ENCODE results near the gene CBY1. TPM values are rescaled to one million over a fixed set of nuclear protein-coding genes. Genes with fewer than 3 reads are reported as not detected.

CBY1 gene
- total RNA-seq = 11.7 and 12.5 TPM in 2 replicates

GRCh38 chr22:38656256-38657044, at the start of gene CBY1, which contains the start of gene FAM227A:
Gene CBY1, plus strand, starts transcription at chr22:38656638. Its CDS starts 11,417 bp downstream, at chr22:38668055.
Gene FAM227A, minus strand, starts transcription at chr22:38656392. Its CDS starts 6,224 bp downstream, at chr22:38650168.

GRCh38 chr22:38681582-38682335, 25.3 kb downstream of the CBY1 start, which contains the start of gene TOMM22:
Gene TOMM22, plus strand, starts transcription at chr22:38681957. Its CDS starts 22 bp downstream, at chr22:38681979.

GRCh38 chr22:38700789-38701628, 44.6 kb downstream of the CBY1 start, which contains the start of gene JOSD1:
Gene JOSD1, minus strand, starts transcription at chr22:38700943. Its CDS starts 956 bp downstream, at chr22:38699987.

GRCh38 chr22:38705235-38706100, 49.0 kb downstream of the CBY1 start, which contains the start of gene GTPBP1:
Gene GTPBP1, plus strand, starts transcription at chr22:38705944. Its CDS starts 12 bp downstream, at chr22:38705956.

Other genes with a start within 250 kb of the CBY1 start
- not detected in 2 replicates for gene KCNJ4, start 201.4 kb upstream of the CBY1 start, total RNA-seq
- gene KDELR3, start 188.5 kb upstream of the CBY1 start, total RNA-seq = 88.6 and 89.1 TPM in 2 replicates
- gene DDX17, start 150.3 kb upstream of the CBY1 start, total RNA-seq = 367 and 398 TPM in 2 replicates
- 12.1 and 17.0 TPM in 2 replicates for gene DMC1, start 86.5 kb upstream of the CBY1 start, total RNA-seq
- 1.4 and 2.2 TPM in 2 replicates for gene FAM227A, start 246 bp upstream of the CBY1 start, total RNA-seq
- 73.5 and 78.0 TPM in 2 replicates for gene TOMM22, start 25.3 kb downstream of the CBY1 start, total RNA-seq
- 42.3 and 47.5 TPM in 2 replicates for gene JOSD1, start 44.3 kb downstream of the CBY1 start, total RNA-seq
- gene GTPBP1, start 49.3 kb downstream of the CBY1 start, total RNA-seq = 26.8 and 38.3 TPM in 2 replicates
- 63.9 and 71.7 TPM in 2 replicates for gene SUN2, start 99.4 kb downstream of the CBY1 start, total RNA-seq
- 10.6 and 11.4 TPM in 2 replicates for gene DNAL4, start 137.5 kb downstream of the CBY1 start, total RNA-seq
- gene NPTXR, start 187.4 kb downstream of the CBY1 start, total RNA-seq = 0.37 and 0.39 TPM in 2 replicates
- gene CBX6, start 215.6 kb downstream of the CBY1 start, total RNA-seq = 53.6 and 68.8 TPM in 2 replicates